Mucosa of rectum (tissue), 2 donors: ENCODE measurements around the gene SH3RF2.
"Not testable (repeated sequence)": the region's sequence is repeated elsewhere in the genome, so short reads cannot be mapped to it uniquely, and the experiment has no call there.

Source experiments
- H3K27ac ChIP-seq, 2 donors: one replicate each; pipeline ENCODE4 v1.7.0; 2013; ENCODE audit warnings: inconsistent platforms in 2 of 2, low read depth in 2 of 2, low read length in 2 of 2
- H3K27me3 ChIP-seq, 2 donors: one replicate each; pipeline ENCODE4 v1.7.0; 2013; ENCODE audit warnings: low read length in 2 of 2; ENCODE audit not compliant: control insufficient read depth in 2 of 2, insufficient read depth in 2 of 2
- H3K36me3 ChIP-seq, 2 donors: one replicate each; pipeline ENCODE4 v1.7.0; 2013; ENCODE audit warnings: low read length in 2 of 2; ENCODE audit not compliant: control insufficient read depth in 2 of 2, insufficient read depth in 2 of 2
- H3K4me1 ChIP-seq, 2 donors: one replicate each; pipeline ENCODE4 v1.7.0; 2013; ENCODE audit warnings: low read length in 2 of 2, mild to moderate bottlenecking in 1 of 2; ENCODE audit not compliant: control insufficient read depth in 2 of 2, insufficient read depth in 2 of 2
- H3K4me3 ChIP-seq, 2 donors: one replicate each; pipeline ENCODE4 v1.7.0; 2013; ENCODE audit warnings: low read length in 2 of 2
- H3K9ac ChIP-seq, 2 donors: one replicate each; pipeline ENCODE4 v1.7.0; 2013; ENCODE audit warnings: low read length in 2 of 2, low read depth in 1 of 2, mild to moderate bottlenecking in 1 of 2
- H3K9me3 ChIP-seq, 2 donors: one replicate each; pipeline ENCODE4 v1.7.0; 2013; ENCODE audit warnings: low read length in 2 of 2; ENCODE audit not compliant: control insufficient read depth in 2 of 2
- donor health status: healthy.
- donor health status: Normal muscosa, but diverticular disease.

SH3RF2 gene

DNA sequence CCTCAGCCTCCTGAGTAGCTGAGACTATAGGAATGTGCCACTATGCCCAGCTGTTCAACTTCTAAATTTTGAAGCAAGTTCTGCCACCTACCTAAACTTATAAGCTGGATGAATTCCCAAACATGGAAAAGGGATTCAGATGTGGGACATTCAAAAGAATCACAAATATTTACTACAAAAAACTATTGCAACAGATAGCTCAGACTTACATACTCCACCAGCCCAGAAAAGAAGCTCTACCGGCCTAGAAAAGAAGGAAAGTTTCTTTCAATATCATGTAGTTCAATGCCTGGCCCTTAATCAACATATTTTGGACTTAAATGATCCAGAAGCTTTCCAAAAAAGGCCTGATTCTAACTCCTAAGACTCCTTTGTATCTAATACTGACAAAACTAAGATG is 23.8 kb downstream of the SH3RF2 start:
- Histone ChIP-seq H3K27ac (no peak overlapping the region), H3K4me3 (no peak overlapping the region), H3K9ac (no peak overlapping the region), H3K9me3 (no peaks in the 10 kb centered on the region), H3K36me3 (no peaks in the 10 kb centered on the region), H3K27me3 (no peaks in the 10 kb centered on the region), H3K4me1 (peaks cover 4 to 24% of the 10 kb centered on the region in 2 donors)

DNA sequence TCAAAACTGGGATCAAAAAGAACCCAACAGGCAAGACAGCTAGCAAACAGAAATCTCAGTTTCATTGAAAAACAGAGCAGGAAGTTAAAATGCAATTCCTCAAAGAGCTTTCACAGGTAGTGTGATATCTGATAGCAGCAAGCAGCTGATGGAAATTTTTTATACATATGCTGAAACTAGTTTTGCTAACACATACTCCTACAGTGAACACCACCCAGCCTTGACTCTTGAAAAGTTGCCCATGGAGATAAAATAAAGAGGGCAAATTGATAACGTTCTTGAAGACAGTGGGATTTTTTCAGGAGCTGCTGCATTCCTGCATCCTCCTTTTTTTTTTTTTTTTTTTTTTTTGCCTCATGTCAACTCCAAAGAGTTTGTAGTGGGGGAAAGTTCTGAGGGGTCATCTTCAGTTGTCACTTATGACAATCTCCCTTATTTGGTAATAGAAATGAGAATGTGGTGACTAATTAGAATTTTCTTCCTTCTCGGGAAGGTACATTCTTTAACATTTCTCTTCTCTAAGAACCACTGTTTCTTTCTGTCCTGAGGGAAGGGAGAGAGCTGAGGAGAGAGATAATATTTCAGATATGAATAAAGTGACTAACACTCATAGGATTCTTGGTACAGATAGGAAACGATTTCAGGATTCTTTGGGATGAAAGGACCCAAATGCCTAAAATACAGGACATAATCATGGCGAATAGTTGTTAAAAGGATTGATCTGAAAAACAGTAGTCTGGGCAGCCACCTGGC is 24.6 kb downstream of the SH3RF2 start:
- H3K27ac ChIP-seq, result no peak overlapping the region

DNA sequence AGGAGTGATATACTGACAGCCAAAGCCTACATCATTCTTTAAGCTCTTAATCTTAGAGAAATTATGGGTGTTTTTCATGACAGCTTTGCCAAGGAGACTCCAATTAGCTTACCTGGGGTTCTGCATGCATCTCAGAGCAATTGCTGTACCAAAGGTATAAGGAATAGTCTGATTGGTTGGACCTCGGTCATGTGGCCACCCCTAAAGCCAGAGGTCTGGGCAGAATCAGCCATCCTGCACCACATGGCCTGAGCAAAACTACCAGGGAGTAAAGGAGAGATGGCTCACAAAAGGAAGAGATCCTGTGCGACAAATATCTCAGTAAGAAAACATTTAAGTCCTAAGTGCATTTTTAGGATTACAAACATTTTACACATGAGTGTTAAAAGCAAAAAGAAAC is 25.6 kb downstream of the SH3RF2 start:
- Histone ChIP-seq H3K9me3 (no peaks in the 10 kb centered on the region), H3K4me1 (peaks cover 4 to 21% of the 10 kb centered on the region in 2 donors), H3K36me3 (no peaks in the 10 kb centered on the region), H3K27ac (no peak overlapping the region), H3K27me3 (no peaks in the 10 kb centered on the region), H3K4me3 (no peak overlapping the region), H3K9ac (no peak overlapping the region)

More for the DNA sequence above, 24.6 kb downstream of the SH3RF2 start:
- peaks cover 4 to 19% of the 10 kb centered on the region in 2 donors for H3K4me1 ChIP-seq
- no peaks in the 10 kb centered on the region for H3K36me3 ChIP-seq
- H3K9ac ChIP-seq, result no peak overlapping the region
- H3K4me3 ChIP-seq, result no peak overlapping the region
- no peaks in the 10 kb centered on the region for H3K9me3 ChIP-seq
- H3K27me3 ChIP-seq, result no peaks in the 10 kb centered on the region

DNA sequence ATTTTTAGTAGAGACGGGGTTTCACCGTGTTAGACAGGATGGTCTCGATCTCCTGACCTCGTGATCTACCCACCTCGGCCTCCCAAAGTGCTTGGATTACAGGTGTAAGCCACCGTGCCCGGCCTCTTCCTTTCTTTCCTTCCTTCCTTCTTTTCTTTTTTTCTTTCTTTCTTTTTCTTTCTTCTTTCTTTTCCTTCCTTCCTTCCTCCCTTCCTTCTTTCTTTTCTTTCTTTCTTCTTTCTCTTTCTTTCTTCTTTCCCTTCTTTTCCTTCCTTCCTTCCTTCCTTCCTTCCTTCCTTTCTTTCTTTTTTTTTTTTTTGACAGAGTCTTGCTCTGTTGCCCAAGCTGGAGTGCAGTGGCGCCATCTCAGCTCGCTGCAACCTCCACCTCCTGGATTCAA is 27.6 kb downstream of the SH3RF2 start:
- not testable (repeated sequence) for H3K4me3 ChIP-seq, H3K27ac ChIP-seq, H3K4me1 ChIP-seq, H3K9ac ChIP-seq, H3K9me3 ChIP-seq, H3K36me3 ChIP-seq, H3K27me3 ChIP-seq

DNA sequence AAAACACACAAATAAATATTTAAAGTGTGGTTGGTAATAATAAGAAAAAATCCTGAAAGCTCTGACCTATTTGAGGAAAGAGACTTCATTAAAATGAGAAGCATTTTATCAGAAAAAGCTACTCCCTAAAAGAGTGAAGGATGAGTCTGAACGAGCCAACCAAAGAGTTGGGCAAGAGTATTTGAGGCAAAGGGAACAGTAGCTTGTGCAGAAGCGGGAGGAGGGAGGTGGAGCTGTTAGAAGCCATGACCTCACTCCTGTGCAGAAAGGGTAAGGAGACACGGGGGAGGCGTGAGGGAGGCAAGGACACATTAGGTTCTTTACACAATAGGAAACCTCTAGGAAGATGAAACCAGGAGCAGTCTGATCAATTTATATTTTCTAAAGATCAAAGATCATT is 29.4 kb downstream of the SH3RF2 start:
- Histone ChIP-seq H3K4me1 (peaks cover 0 to 7% of the 10 kb centered on the region in 2 donors), H3K4me3 (no peak overlapping the region), H3K9ac (no peak overlapping the region), H3K9me3 (no peaks in the 10 kb centered on the region), H3K36me3 (no peaks in the 10 kb centered on the region), H3K27ac (no peak overlapping the region), H3K27me3 (no peaks in the 10 kb centered on the region)

DNA sequence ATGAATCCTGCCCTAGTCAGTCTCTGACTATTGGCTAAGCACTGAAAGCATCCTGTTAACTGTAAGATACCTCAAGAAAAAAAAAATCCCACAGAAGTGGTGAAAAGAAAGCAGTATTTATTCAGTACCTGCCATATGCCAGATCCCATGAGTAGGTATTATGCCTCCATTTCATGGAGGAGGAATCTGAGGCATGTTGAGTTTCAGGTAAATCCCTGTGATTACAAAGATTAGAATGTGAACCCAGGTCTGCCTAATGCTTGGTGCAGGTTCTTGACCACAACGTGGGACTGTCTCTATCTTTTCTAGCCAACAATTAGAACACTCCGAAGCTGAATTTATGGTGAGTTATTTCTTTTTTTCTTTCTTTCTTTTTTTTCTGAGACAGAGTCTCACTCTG is 30.9 kb downstream of the SH3RF2 start:
- no peak overlapping the region for H3K27ac ChIP-seq
- H3K9me3 ChIP-seq, result no peaks in the 10 kb centered on the region
- no peaks in the 10 kb centered on the region for H3K36me3 ChIP-seq
- no peak overlapping the region for H3K4me3 ChIP-seq
- H3K27me3 ChIP-seq, result no peaks in the 10 kb centered on the region
- H3K9ac ChIP-seq, result no peak overlapping the region
- peaks cover 0 to 7% of the 10 kb centered on the region in 2 donors for H3K4me1 ChIP-seq

DNA sequence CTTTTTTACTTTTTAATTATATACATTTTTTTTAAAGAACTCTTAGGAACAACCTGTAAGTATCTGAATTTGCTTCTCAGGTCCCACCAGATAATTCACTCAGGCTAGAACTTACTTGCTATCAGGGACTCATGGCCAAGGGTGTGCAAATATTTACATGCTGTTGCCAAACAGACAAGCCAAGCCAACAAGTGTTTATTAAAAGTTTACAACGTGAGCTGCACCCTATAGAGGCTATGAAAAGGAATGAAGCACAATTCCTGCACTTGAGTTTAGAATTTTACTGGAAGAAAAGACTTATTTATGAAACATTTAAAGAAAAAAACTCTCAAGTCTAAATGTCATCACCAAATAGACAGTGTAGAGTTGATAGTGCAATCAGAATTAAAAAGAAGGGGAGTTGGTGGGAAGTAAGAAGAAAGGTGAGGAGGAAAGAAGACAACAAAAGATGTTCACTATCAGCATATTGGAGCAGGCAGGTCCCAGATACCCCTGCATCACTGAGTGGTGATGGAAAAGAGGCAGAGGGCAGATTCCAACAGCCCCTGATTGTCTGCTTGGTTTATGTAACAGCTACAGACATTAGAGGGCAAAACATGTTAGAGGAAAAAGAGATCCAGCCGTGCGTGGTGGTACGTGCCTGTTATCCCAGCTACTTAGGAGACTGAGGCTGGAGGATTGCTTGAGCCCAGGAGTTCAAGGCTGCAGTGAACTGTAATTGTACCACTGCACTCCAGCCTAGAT is 32.8 kb downstream of the SH3RF2 start:
- Histone ChIP-seq H3K27ac (no peak overlapping the region), H3K9ac (no peak overlapping the region)

DNA sequence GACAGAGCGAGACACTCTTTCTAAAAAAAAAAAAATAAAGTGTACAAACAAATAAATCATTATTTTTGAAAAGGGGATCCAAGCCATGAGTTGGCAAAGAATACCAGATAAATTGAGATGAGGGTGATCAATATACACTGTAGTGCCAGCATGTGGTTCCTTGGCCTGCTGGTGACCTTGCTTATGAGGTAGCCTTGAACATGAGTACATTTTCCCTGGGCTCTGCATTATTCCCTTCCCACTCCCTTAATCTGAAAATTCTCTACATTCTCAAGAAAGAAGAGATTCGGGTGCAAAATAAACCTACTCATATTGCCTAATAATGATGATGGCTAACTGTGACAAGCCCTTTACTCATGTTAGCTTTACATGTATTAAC is 33.3 kb downstream of the SH3RF2 start:
- no peak overlapping the region for H3K4me3 ChIP-seq

More for the DNA sequence above, 32.8 kb downstream of the SH3RF2 start:
- Histone ChIP-seq H3K9me3 (no peaks in the 10 kb centered on the region), H3K36me3 (no peaks in the 10 kb centered on the region), H3K27me3 (no peaks in the 10 kb centered on the region), H3K4me3 (no peak overlapping the region), H3K4me1 (peaks cover 0 to 7% of the 10 kb centered on the region in 2 donors)

DNA sequence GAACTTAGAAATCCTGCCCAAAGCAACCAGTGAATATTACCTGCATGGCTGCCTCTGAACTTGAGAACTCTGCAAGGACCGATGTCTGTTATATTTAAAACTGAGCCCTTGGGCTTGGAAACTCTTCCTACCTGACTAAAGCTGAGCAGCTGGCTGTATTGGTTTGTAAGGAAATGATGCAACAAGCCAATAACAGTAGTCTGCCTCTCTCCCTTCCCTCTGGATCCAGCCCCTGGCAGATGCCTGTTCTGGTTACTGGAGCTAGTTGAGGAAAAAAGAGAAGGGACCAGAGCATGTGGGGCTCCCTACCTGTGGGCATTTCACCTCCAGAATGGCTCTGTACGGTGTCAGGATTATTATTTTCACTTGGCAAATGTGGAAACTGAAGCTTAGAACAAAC is 34.7 kb downstream of the SH3RF2 start:
- no peak overlapping the region for H3K27ac ChIP-seq
- no peaks in the 10 kb centered on the region for H3K9me3 ChIP-seq
- H3K4me1 ChIP-seq, result peaks cover 6 to 9% of the 10 kb centered on the region in 2 donors
- no peaks in the 10 kb centered on the region for H3K36me3 ChIP-seq
- H3K9ac ChIP-seq, result no peak overlapping the region
- no peaks in the 10 kb centered on the region for H3K27me3 ChIP-seq
- H3K4me3 ChIP-seq, result no peak overlapping the region

More for the DNA sequence above, 33.3 kb downstream of the SH3RF2 start:
- Histone ChIP-seq H3K27me3 (no peaks in the 10 kb centered on the region), H3K36me3 (no peaks in the 10 kb centered on the region), H3K9ac (no peak overlapping the region), H3K27ac (no peak overlapping the region), H3K4me1 (peaks cover 0 to 7% of the 10 kb centered on the region in 2 donors), H3K9me3 (no peaks in the 10 kb centered on the region)

DNA sequence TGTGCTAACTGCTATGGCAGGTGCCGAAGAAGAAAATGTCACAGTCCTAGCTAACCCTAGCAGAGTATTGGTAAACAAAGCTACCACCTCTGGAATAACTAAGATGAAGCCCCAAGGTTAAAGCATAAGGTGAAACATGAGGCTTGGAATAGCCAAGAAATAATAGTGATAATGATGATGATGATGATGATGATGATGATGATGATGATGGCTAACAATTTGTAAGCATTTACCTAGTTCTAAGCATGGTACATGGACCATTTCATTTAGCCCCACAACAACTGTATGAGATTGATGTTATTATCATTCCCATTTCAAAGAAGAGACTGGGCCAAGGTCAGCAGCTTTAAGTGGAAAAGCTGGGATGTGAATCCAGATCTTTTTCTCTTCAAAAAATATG is 35.3 kb downstream of the SH3RF2 start:
- no peaks in the 10 kb centered on the region for H3K9me3 ChIP-seq
- H3K36me3 ChIP-seq, result no peaks in the 10 kb centered on the region
- no peaks in the 10 kb centered on the region for H3K27me3 ChIP-seq
- H3K4me3 ChIP-seq, result no peak overlapping the region
- no peak overlapping the region for H3K9ac ChIP-seq
- no peak overlapping the region for H3K27ac ChIP-seq
- peaks cover 6 to 11% of the 10 kb centered on the region in 2 donors for H3K4me1 ChIP-seq
